H9 (cell line): ENCODE measurements around the gene FNDC3B. TPM values are rescaled to one million over a fixed set of nuclear protein-coding genes. Genes with fewer than 3 reads are reported as not detected.

ENCODE experiments used
- DNase-seq: peaks from one replicate; pipeline ENCODE4 v3.0.0-alpha.2; 2017
- H2AFZ ChIP-seq: one replicate; pipeline ENCODE4 v1.6.1; 2013; ENCODE audit warnings: mild to moderate bottlenecking, low read length, control low read depth, moderate library complexity
- H2AK5ac ChIP-seq: 2 replicates; pipeline ENCODE4 v1.6.1; 2013; ENCODE audit warnings: low read length, control low read depth, mixed read lengths; ENCODE audit not compliant: insufficient read length
- H2BK120ac ChIP-seq: one replicate; pipeline ENCODE4 v1.6.1; 2013; ENCODE audit warnings: low read depth, mild to moderate bottlenecking, low read length, control low read depth, inconsistent platforms; ENCODE audit not compliant: poor library complexity, severe bottlenecking
- H2BK12ac ChIP-seq: 2 replicates; pipeline ENCODE4 v1.6.1; 2013; ENCODE audit warnings: low read length, control low read depth, mixed read lengths, low read depth; ENCODE audit not compliant: insufficient read length
- H2BK15ac ChIP-seq: 2 replicates; pipeline ENCODE4 v1.6.1; 2013; ENCODE audit warnings: low read depth, low read length, control low read depth
- H2BK20ac ChIP-seq: one replicate; pipeline ENCODE4 v1.6.1; 2013; ENCODE audit warnings: low read depth, mild to moderate bottlenecking, low read length, control low read depth, inconsistent platforms; ENCODE audit not compliant: poor library complexity, severe bottlenecking
- H2BK5ac ChIP-seq: 2 replicates; pipeline ENCODE4 v1.6.1; 2013; ENCODE audit warnings: low read length, control low read depth, mixed read lengths; ENCODE audit not compliant: insufficient read length
- H3K14ac ChIP-seq: 2 replicates; pipeline ENCODE4 v1.6.1; 2013; ENCODE audit warnings: low read length, control low read depth; ENCODE audit not compliant: insufficient read depth
- H3K18ac ChIP-seq: 2 replicates; pipeline ENCODE4 v1.6.1; 2013; ENCODE audit warnings: low read depth, mild to moderate bottlenecking, mixed read lengths, low read length, control low read depth; ENCODE audit not compliant: insufficient read length
- H3K23ac ChIP-seq: 2 replicates; pipeline ENCODE4 v1.6.1; 2013; ENCODE audit warnings: low read length, control low read depth, mixed read lengths, low read depth; ENCODE audit not compliant: insufficient read length
- H3K23me2 ChIP-seq: 2 replicates; pipeline ENCODE4 v1.6.1; 2013; ENCODE audit warnings: low read depth, mild to moderate bottlenecking, mixed read lengths, low read length, control low read depth; ENCODE audit not compliant: insufficient read length, poor library complexity, severe bottlenecking
- H3K27ac ChIP-seq: 2 replicates; pipeline ENCODE4 v1.5.1; 2013; ENCODE audit warnings: low read length, control low read depth, mixed read lengths, low read depth; ENCODE audit not compliant: insufficient read length
- H3K27me3 ChIP-seq: 2 replicates; pipeline ENCODE4 v1.6.1; 2013; ENCODE audit warnings: low read length, control low read depth, inconsistent platforms; ENCODE audit not compliant: insufficient read depth
- H3K4ac ChIP-seq: 2 replicates; pipeline ENCODE4 v1.6.1; 2013; ENCODE audit warnings: low read depth, mild to moderate bottlenecking, control low read depth, inconsistent platforms, low read length, moderate library complexity
- H3K4me1 ChIP-seq: 2 replicates; pipeline ENCODE4 v1.6.1; 2013; ENCODE audit warnings: low read length, control low read depth, inconsistent platforms; ENCODE audit not compliant: insufficient read depth
- H3K4me2 ChIP-seq: 2 replicates; pipeline ENCODE4 v1.6.1; 2013; ENCODE audit warnings: low read length, control low read depth, mixed read lengths; ENCODE audit not compliant: insufficient read length, insufficient read depth
- H3K56ac ChIP-seq: 2 replicates; pipeline ENCODE4 v1.6.1; 2013; ENCODE audit warnings: low read depth, mild to moderate bottlenecking, mixed read lengths, low read length, control low read depth; ENCODE audit not compliant: insufficient read length
- H3K79me1 ChIP-seq: 2 replicates; pipeline ENCODE4 v1.6.1; 2013; ENCODE audit warnings: low read depth, mild to moderate bottlenecking, moderate library complexity, low read length, control low read depth, inconsistent platforms; ENCODE audit not compliant: insufficient read depth, poor library complexity, severe bottlenecking
- H3K79me2 ChIP-seq: 2 replicates; pipeline ENCODE4 v1.6.1; 2013; ENCODE audit warnings: low read length, control low read depth, inconsistent platforms; ENCODE audit not compliant: insufficient read depth
- H3K9ac ChIP-seq: 2 replicates; pipeline ENCODE4 v1.6.1; 2013; ENCODE audit warnings: low read length, control low read depth, mixed read lengths; ENCODE audit not compliant: insufficient read length; ENCODE audit errors: extremely low read depth
- H3K9me3 ChIP-seq: one replicate; pipeline ENCODE4 v1.6.1; 2013; ENCODE audit warnings: low read depth, low read length, inconsistent platforms; ENCODE audit not compliant: control insufficient read depth
- H3T11ph ChIP-seq: one replicate; pipeline ENCODE4 v1.6.1; 2013; ENCODE audit warnings: mild to moderate bottlenecking, low read length, control low read depth, inconsistent platforms
- H4K20me1 ChIP-seq: one replicate; pipeline ENCODE4 v1.6.1; 2013; ENCODE audit not compliant: control insufficient read depth, insufficient read length, insufficient read depth
- H4K5ac ChIP-seq: 2 replicates; pipeline ENCODE4 v1.6.1; 2013; ENCODE audit warnings: low read depth, mild to moderate bottlenecking, mixed read lengths, low read length, control low read depth; ENCODE audit not compliant: insufficient read length
- H4K8ac ChIP-seq: replicated peaks from 2 replicates; pipeline ENCODE4 v1.6.1; 2013; ENCODE audit warnings: low read length, control low read depth, mixed read lengths, low read depth; ENCODE audit not compliant: insufficient read length
- H4K91ac ChIP-seq: 2 replicates; pipeline ENCODE4 v1.6.1; 2013; ENCODE audit warnings: low read depth, mild to moderate bottlenecking, moderate library complexity, mixed read lengths, low read length, control low read depth; ENCODE audit not compliant: insufficient read length
- H3K27ac Mint-ChIP-seq, 3 experiments: 2 replicates in 2 of 3; 3 replicates in 1 of 3; pipeline ENCODE4 v1.8.0; 2020 to 2021; ENCODE audit warnings: mixed read lengths in 3 of 3, mild to moderate bottlenecking in 1 of 3, moderate library complexity in 1 of 3
- H3K27me3 Mint-ChIP-seq: 2 replicates; pipeline ENCODE4 v1.8.0; 2021; ENCODE audit warnings: low read depth, mild to moderate bottlenecking, moderate library complexity, mixed read lengths
- H3K36me3 Mint-ChIP-seq, 3 experiments: 2 replicates in 2 of 3; 3 replicates in 1 of 3; pipeline ENCODE4 v1.8.0; 2020 to 2021; ENCODE audit warnings: low read depth in 3 of 3, mixed read lengths in 3 of 3; ENCODE audit not compliant: insufficient read depth in 1 of 3
- H3K4me1 Mint-ChIP-seq, 2 experiments: 2 replicates each; pipeline ENCODE4 v1.8.0; 2020; ENCODE audit warnings: mixed read lengths in 2 of 2
- H3K4me3 Mint-ChIP-seq, 2 experiments: 2 replicates in 1 of 2; 3 replicates in 1 of 2; pipeline ENCODE4 v1.8.0; 2020 to 2021; ENCODE audit warnings: mild to moderate bottlenecking in 2 of 2, mixed read lengths in 2 of 2, moderate library complexity in 1 of 2
- H3K9me3 Mint-ChIP-seq, 2 experiments: 2 replicates in 1 of 2; 3 replicates in 1 of 2; pipeline ENCODE4 v1.8.0; 2020; ENCODE audit warnings: mild to moderate bottlenecking in 2 of 2, mixed read lengths in 2 of 2, moderate library complexity in 1 of 2
- WGBS: extraction: QIAGEN DNeasy Blood & Tissue Kit; methylation state at CpG from one replicate; pipeline ENCODE4 v1.1.7; 2013; ENCODE audit warnings: missing lambda C conversion rate, low lambda C conversion rate, mixed read lengths; ENCODE audit not compliant: insufficient read length; ENCODE audit errors: extremely low coverage; 5-methylcytosine and 5-hydroxymethylcytosine counted together
- total RNA-seq: library from RNA; stranded (reverse); gene quantifications from 2 replicates; pipeline ENCODE4 v1.2.1, GENCODE V29; 2021
- TF ChIP-seq, protein P1 (sequence below): fragments of 200-600 bp; sonication (generic); conservative IDR thresholded peaks from 3 replicates; pipeline ENCODE4 v1.8.0; 2021; ENCODE audit warnings: antibody characterized with exemption, mild to moderate bottlenecking

FNDC3B gene
- total RNA-seq, 1 experiment from 2014 or later, result 43.8 TPM

- no peak overlapping the region for H3K9ac ChIP-seq
- H3K27me3 ChIP-seq, result no peaks in the 10 kb centered on the region
- H3K23ac ChIP-seq, result no peak overlapping the region
- no peak overlapping the region for H3K27ac ChIP-seq
- H3K9me3 ChIP-seq, result no peaks in the 10 kb centered on the region
- no peak overlapping the region for H4K91ac ChIP-seq
- no peak overlapping the region for H2BK15ac ChIP-seq
- H3K27me3 Mint-ChIP-seq, result no peaks in the 10 kb centered on the region
- no peak overlapping the region for H3K18ac ChIP-seq
- no peak overlapping the region for H2AFZ ChIP-seq
- H4K8ac ChIP-seq, result no peak overlapping the region
- H3K79me1 ChIP-seq, result peaks cover 3% of the 10 kb centered on the region
- no peak overlapping the region for H4K5ac ChIP-seq
- H2AK5ac ChIP-seq, result no peak overlapping the region
- no peak overlapping the region for H3K4me3 Mint-ChIP-seq
- H3K4me1 ChIP-seq, result peaks cover 18% of the 10 kb centered on the region
- no peak overlapping the region for H3K56ac ChIP-seq
- peak overlapping the region in 1 of 3 experiments; percentile 29; a peak in 2 of 7 replicates for H3K27ac Mint-ChIP-seq
- no peak overlapping the region for H3T11ph ChIP-seq
- H3K36me3 Mint-ChIP-seq, result peaks cover 0 to 5% (median 3%) of the 10 kb centered on the region in 3 experiments; a peak in 3 of 7 replicates
- H2BK20ac ChIP-seq, result no peak overlapping the region
- no peak overlapping the region for H3K14ac ChIP-seq
- no peak overlapping the region for H2BK5ac ChIP-seq
- TF ChIP-seq, protein P1, sequence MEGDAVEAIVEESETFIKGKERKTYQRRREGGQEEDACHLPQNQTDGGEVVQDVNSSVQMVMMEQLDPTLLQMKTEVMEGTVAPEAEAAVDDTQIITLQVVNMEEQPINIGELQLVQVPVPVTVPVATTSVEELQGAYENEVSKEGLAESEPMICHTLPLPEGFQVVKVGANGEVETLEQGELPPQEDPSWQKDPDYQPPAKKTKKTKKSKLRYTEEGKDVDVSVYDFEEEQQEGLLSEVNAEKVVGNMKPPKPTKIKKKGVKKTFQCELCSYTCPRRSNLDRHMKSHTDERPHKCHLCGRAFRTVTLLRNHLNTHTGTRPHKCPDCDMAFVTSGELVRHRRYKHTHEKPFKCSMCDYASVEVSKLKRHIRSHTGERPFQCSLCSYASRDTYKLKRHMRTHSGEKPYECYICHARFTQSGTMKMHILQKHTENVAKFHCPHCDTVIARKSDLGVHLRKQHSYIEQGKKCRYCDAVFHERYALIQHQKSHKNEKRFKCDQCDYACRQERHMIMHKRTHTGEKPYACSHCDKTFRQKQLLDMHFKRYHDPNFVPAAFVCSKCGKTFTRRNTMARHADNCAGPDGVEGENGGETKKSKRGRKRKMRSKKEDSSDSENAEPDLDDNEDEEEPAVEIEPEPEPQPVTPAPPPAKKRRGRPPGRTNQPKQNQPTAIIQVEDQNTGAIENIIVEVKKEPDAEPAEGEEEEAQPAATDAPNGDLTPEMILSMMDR, result no peak
- DNase-seq, result no peak
- WGBS, result no CpG with 5 or more reads among the region's 2 CpGs
- no peak overlapping the region for H3K4ac ChIP-seq
- peaks cover 13% of the 10 kb centered on the region; the same call in 1 of the 2 replicates for H3K79me2 ChIP-seq
- H3K23me2 ChIP-seq, result no peaks in the 10 kb centered on the region
- no peaks in the 10 kb centered on the region for H4K20me1 ChIP-seq
- H2BK120ac ChIP-seq, result no peak overlapping the region
- H3K9me3 Mint-ChIP-seq, result no peaks in the 10 kb centered on the region
- H3K4me2 ChIP-seq, result no peak overlapping the region
- H2BK12ac ChIP-seq, result no peak overlapping the region
- peaks cover 58 to 59% of the 10 kb centered on the region in 2 experiments for H3K4me1 Mint-ChIP-seq
Observed at GRCh38 chr3:172148241-172148640, 108.9 kb downstream of the FNDC3B start.
